Measurements from ENCODE around the gene KLHDC4.

DNA sequence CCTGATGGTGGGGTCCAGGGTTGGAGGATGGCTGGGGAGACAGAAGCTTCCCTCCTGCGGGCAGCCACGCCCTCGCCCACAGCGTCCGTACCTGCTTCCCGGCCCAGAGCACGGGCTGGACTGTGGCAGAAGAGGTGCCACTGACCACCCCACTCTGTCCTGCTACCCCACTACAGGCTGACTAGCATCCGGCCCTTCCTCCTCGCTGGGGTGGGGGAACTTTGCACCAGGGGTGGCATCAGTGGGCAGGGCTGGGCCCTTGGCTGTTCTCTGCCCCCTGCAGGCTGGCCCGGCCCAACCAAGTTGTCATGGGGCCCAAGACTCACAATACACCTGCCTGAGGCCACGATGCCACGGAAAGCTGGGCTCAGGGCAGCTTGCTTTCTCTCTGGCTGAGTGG lies 73.0 kb downstream of the KLHDC4 start:
- TF ChIP-seq, protein P1, sequence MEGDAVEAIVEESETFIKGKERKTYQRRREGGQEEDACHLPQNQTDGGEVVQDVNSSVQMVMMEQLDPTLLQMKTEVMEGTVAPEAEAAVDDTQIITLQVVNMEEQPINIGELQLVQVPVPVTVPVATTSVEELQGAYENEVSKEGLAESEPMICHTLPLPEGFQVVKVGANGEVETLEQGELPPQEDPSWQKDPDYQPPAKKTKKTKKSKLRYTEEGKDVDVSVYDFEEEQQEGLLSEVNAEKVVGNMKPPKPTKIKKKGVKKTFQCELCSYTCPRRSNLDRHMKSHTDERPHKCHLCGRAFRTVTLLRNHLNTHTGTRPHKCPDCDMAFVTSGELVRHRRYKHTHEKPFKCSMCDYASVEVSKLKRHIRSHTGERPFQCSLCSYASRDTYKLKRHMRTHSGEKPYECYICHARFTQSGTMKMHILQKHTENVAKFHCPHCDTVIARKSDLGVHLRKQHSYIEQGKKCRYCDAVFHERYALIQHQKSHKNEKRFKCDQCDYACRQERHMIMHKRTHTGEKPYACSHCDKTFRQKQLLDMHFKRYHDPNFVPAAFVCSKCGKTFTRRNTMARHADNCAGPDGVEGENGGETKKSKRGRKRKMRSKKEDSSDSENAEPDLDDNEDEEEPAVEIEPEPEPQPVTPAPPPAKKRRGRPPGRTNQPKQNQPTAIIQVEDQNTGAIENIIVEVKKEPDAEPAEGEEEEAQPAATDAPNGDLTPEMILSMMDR (IDR thresholded peaks at IDR 0.05; ENCODE audit: poor library complexity), result no peak
- TF ChIP-seq EZH2 (IDR thresholded peaks at IDR 0.05; ENCODE audit: borderline replicate concordance), result no peak

Measured in hepatocyte (in vitro differentiated cells).